HFF-Myc (cell line): ENCODE data around the gene PANK4.

Source experiments
- DNase-seq: peaks from one replicate; pipeline ENCODE4 v3.0.0-alpha.2; 2011; ENCODE audit warnings: low read depth; ENCODE audit errors: extremely low read depth
- H3K4me3 ChIP-seq: replicated peaks from 2 replicates; pipeline ENCODE4 v1.5.1; 2011; ENCODE audit warnings: low read depth, mild to moderate bottlenecking, control low read depth, low read length
- TF ChIP-seq, protein P1 (sequence below): IDR thresholded peaks from 2 replicates; pipeline ENCODE4 v1.5.1; 2012; ENCODE audit warnings: mild to moderate bottlenecking, low read depth, low read length, control low read depth; ENCODE audit errors: missing control alignments

Gene PANK4

DNA sequence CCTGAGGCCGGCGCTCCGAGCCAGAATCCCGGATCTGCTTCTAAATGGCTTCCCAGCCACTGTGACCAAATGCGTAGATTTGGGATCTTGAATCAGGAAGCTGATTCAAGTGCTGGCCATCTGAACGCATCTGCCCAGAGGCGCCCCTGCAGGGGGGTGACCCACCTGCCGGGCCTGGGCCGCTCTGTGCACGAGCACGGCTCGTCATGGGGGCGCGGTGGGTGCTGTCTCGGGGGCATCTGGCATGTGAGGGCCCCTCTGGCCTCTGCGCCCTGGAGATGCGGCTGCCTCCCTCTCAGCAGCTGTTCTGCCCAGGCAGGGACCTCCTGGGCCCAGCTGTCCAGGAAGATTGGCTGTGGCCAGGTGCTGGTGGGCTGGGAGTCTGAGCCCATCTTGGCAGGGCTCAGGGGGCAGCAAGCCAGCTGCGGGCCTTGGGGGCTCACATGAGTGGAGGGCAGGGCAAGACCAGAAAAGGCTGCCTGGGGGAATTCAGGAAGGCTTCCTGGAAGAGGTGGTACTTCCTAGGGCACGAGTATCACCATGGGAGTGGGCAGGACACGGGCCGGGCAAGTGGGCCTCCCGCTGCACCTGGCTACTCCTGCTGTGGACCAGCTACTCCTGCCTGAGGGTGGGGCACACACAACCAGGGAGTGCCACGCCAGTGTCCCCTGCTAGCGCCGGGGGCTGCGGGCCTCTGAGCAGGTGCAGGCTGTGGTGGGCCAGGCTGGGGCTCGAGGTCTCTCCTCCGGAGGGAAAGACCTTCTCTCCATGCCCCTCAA is 25.2 kb downstream of the PANK4 start:
- TF ChIP-seq, protein P1, sequence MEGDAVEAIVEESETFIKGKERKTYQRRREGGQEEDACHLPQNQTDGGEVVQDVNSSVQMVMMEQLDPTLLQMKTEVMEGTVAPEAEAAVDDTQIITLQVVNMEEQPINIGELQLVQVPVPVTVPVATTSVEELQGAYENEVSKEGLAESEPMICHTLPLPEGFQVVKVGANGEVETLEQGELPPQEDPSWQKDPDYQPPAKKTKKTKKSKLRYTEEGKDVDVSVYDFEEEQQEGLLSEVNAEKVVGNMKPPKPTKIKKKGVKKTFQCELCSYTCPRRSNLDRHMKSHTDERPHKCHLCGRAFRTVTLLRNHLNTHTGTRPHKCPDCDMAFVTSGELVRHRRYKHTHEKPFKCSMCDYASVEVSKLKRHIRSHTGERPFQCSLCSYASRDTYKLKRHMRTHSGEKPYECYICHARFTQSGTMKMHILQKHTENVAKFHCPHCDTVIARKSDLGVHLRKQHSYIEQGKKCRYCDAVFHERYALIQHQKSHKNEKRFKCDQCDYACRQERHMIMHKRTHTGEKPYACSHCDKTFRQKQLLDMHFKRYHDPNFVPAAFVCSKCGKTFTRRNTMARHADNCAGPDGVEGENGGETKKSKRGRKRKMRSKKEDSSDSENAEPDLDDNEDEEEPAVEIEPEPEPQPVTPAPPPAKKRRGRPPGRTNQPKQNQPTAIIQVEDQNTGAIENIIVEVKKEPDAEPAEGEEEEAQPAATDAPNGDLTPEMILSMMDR = no peak
- H3K4me3 ChIP-seq = no peak overlapping the region
- no peak for DNase-seq

DNA sequence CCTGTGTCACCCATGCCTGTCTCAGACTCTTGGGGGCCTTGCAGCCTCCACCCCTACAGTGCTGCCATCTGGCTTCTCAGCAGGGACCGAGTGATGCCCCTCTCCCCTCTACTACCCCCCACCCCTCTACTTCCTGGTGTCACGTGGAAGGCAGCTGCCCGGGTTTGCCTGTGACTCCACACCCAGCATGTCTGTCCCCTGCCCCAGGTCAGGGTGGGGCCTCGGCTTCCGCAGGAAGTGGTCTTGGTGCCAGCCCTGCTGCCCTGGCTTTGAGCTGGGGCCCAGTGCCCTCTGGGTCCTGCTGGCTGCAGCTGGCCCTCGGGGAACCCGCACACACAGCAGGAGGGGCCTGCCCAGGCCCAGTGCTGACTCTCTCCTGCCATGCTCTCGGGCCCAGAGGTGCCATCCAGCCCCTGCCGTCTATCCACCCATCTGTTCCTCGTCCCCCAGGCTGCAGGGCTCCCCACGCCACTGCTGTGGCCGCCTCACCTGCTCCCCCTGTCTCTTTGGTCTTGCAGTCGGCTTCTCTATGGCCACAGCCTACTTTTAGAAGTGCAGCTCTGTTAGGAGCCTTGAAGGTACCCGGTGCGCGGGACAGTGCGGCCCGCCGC is 26.3 kb downstream of the PANK4 start:
- TF ChIP-seq, protein P1 = no peak
- no peak overlapping the region for H3K4me3 ChIP-seq
- DNase-seq = no peak

DNA sequence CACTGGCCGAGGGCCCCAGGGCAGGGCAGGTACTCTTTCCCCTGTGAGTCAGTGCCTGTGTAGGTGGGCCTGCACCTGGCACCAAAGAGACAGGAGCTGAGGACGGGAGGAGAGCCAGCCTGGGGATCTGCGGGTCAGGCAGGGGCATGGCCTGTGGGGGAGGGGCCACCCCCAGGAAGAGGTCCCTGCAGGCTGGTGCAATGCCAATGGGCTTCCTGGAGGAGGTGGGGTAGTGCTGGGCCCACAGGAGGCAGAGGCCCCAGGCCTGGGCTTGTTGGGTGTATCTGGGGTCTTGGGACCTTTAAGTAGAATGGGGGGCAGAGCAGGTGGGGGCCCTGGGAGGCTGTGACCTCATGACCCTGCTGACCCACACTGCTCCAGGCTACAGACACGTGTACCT is 27.1 kb downstream of the PANK4 start:
- DNase-seq = no peak
- TF ChIP-seq, protein P1 = no peak
- H3K4me3 ChIP-seq = no peak overlapping the region

DNA sequence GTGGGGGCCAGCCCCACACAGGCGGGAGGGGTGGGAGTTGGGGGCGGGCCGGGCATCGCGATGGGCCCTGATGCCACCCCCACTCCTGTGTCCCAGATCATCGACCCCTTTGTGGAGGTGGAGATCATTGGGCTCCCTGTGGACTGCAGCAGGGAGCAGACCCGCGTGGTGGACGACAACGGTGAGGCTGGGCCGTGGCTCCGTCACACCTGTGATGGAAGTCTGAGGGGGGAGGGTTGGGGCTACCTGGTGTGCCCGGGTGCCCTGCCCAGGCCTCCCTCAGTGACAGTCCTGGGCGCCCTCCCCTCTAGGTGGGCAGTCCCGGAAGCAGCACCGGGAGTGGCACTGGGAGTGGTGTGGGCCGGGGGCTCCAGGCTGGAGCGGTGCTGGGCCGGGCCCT is 27.7 kb downstream of the PANK4 start:
- H3K4me3 ChIP-seq = no peak overlapping the region
- DNase-seq = no peak
- TF ChIP-seq, protein P1 = no peak

DNA sequence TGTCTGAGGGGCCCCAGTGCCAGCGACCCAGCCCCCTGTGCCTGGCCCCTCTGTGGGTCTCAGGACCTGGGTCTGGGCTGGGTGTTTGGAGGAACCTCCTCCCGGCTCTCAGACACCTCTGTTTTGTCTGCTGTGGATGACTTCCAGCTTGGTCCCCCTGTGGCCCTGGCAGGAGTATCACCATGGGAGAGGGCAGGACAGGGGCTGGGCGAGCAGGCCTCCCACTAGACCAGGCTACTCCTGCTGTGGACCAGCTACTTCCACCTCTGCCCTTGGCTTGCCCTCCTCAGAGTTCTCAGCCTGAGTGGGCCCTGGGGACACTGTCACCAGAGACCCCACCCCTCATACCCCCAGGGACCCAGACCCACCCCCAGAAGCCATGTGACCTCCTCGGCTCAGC is 28.5 kb downstream of the PANK4 start:
- H3K4me3 ChIP-seq = no peak overlapping the region
- DNase-seq = no peak
- TF ChIP-seq, protein P1 = no peak

DNA sequence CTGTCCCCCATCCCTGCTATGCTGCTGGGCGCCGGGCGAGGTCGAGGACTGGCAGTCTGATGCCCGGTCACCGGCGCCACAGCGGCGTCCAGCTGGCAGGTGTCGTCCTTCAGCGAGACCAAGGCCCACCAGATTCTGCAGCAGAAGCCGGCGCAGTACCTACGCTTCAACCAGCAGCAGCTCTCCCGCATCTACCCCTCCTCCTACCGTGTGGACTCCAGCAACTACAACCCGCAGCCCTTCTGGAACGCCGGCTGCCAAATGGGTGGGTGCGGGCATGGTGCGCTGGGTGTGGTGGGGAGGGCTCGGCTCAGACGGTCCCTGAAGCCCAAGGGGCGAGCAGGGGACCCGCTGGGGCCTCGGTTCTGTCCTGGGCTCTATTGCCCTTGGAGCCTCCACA is 29.6 kb downstream of the PANK4 start:
- DNase-seq = no peak
- no peak overlapping the region for H3K4me3 ChIP-seq
- TF ChIP-seq, protein P1 = no peak
